Ovary (tissue), 3 donors: ENCODE measurements around the gene HPS3.

Source experiments
- POLR2A ChIP-seq: fragments of 450-650 bp; IDR thresholded peaks from one replicate; pipeline ENCODE4 v1.6.1; 2017; ENCODE audit warnings: antibody characterized with exemption, mild to moderate bottlenecking, moderate library complexity
- TF ChIP-seq, protein P1 (sequence below), 3 donors: fragments of 450-650 bp in 2 of 3; fragments of 200-600 bp in 1 of 3; IDR thresholded peaks; one replicate each; pipeline versions ENCODE4 v1.5.1 to v1.8.0; 2016 to 2022; ENCODE audit warnings: antibody characterized with exemption in 3 of 3, mild to moderate bottlenecking in 1 of 3
- donor health status: DM: no; HTN: no; CAD: no.

DNA sequence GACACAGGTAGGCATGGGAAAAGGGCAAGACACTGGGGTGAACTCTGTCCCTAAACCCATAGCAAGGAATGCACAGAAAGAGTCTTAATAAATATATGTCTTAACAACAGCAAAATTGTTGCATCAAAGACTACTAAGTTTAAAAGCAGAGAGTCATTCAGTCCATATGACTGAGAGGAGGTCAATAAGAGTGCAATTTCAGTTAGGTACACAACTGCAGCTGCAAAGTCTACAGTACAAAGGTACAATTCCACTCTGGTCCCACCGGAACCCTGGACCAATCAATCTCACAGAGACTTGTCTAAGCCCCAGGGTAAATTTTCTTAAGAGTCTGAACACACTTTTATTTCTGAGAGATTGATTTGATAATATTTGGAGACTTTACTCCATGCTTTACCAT is 85.3 kb downstream of the HPS3 start:
- TF ChIP-seq, protein P1, sequence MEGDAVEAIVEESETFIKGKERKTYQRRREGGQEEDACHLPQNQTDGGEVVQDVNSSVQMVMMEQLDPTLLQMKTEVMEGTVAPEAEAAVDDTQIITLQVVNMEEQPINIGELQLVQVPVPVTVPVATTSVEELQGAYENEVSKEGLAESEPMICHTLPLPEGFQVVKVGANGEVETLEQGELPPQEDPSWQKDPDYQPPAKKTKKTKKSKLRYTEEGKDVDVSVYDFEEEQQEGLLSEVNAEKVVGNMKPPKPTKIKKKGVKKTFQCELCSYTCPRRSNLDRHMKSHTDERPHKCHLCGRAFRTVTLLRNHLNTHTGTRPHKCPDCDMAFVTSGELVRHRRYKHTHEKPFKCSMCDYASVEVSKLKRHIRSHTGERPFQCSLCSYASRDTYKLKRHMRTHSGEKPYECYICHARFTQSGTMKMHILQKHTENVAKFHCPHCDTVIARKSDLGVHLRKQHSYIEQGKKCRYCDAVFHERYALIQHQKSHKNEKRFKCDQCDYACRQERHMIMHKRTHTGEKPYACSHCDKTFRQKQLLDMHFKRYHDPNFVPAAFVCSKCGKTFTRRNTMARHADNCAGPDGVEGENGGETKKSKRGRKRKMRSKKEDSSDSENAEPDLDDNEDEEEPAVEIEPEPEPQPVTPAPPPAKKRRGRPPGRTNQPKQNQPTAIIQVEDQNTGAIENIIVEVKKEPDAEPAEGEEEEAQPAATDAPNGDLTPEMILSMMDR (IDR thresholded peaks at IDR 0.05): no peak
- TF ChIP-seq POLR2A: no peak
